Endodermal cell (in vitro differentiated cells): ENCODE measurements around the gene CTPS2. TPM values are rescaled to one million over a fixed set of nuclear protein-coding genes. Genes with fewer than 3 reads are reported as not detected.

ENCODE experiments used
- DNase-seq: peaks from one replicate; pipeline ENCODE4 v3.0.0-alpha.2; 2017
- H3K27ac ChIP-seq: 2 replicates; pipeline ENCODE4 v1.5.1; 2013; ENCODE audit warnings: mild to moderate bottlenecking, low read depth, low read length, moderate library complexity
- H3K27me3 ChIP-seq: 2 replicates; pipeline ENCODE4 v1.6.1; 2013; ENCODE audit warnings: mild to moderate bottlenecking, low read length, moderate library complexity; ENCODE audit not compliant: insufficient read depth, control insufficient read depth, poor library complexity, severe bottlenecking
- H3K36me3 ChIP-seq: 2 replicates; pipeline ENCODE4 v1.7.0; 2013; ENCODE audit warnings: mild to moderate bottlenecking, low read length, moderate library complexity; ENCODE audit not compliant: control insufficient read depth, insufficient read depth
- H3K4me1 ChIP-seq: one replicate; pipeline ENCODE4 v1.7.0; 2013; ENCODE audit warnings: low read length; ENCODE audit not compliant: control insufficient read depth, insufficient read depth
- H3K4me3 ChIP-seq: 2 replicates; pipeline ENCODE4 v1.5.1; 2013; ENCODE audit warnings: mild to moderate bottlenecking, low read length, moderate library complexity
- H3K9ac ChIP-seq: 2 replicates; pipeline ENCODE4 v1.6.1; 2013; ENCODE audit warnings: mild to moderate bottlenecking, low read length, moderate library complexity; ENCODE audit not compliant: poor library complexity, severe bottlenecking; ENCODE audit errors: extremely low read depth
- H3K9me3 ChIP-seq: 2 replicates; pipeline ENCODE4 v1.6.1; 2013; ENCODE audit warnings: mild to moderate bottlenecking, low read length, moderate library complexity; ENCODE audit not compliant: control insufficient read depth
- H3K27ac Mint-ChIP-seq: 2 replicates; pipeline ENCODE4 v1.8.0; 2020; ENCODE audit warnings: mixed read lengths
- H3K27me3 Mint-ChIP-seq: 2 replicates; pipeline ENCODE4 v1.8.0; 2021; ENCODE audit warnings: mild to moderate bottlenecking, mixed read lengths; ENCODE audit not compliant: insufficient read depth
- H3K36me3 Mint-ChIP-seq: 2 replicates; pipeline ENCODE4 v1.8.0; 2020; ENCODE audit warnings: low read depth, mixed read lengths
- H3K4me1 Mint-ChIP-seq: 2 replicates; pipeline ENCODE4 v1.8.0; 2020; ENCODE audit warnings: mixed read lengths
- H3K4me3 Mint-ChIP-seq: 2 replicates; pipeline ENCODE4 v1.8.0; 2020; ENCODE audit warnings: mild to moderate bottlenecking, moderate library complexity, mixed read lengths
- H3K9me3 Mint-ChIP-seq: 2 replicates; pipeline ENCODE4 v1.8.0; 2020; ENCODE audit warnings: mild to moderate bottlenecking, mixed read lengths
- WGBS, 2 experiments: methylation state at CpG; one replicate each; pipeline versions ENCODE4 v1.1.5 to v1.1.7; 2013; ENCODE audit warnings: missing lambda C conversion rate in 2 of 2, mixed read lengths in 1 of 2; ENCODE audit not compliant: insufficient coverage in 1 of 2, insufficient read length in 1 of 2; 5-methylcytosine and 5-hydroxymethylcytosine counted together
- total RNA-seq, 2 donors: library from RNA; stranded (reverse); fragmentation: NEBNext Ultra II Directional in 1 of 2; extraction: Animal tissue kit (Norgen Biotek cat#: 25700) in 1 of 2; gene quantifications; 2 replicates in 1 of 2; 3 replicates in 1 of 2; pipeline ENCODE4 v1.2.1, GENCODE V29; 2021
- TF ChIP-seq, protein P1 (sequence below): fragments of 200-600 bp; sonication (generic); conservative IDR thresholded peaks from 2 replicates; pipeline ENCODE4 v1.5.0; 2021; ENCODE audit warnings: antibody characterized with exemption, mild to moderate bottlenecking

Gene CTPS2
- total RNA-seq, 2 donors from 2014 or later, result 33.5 to 71.1 TPM

DNA sequence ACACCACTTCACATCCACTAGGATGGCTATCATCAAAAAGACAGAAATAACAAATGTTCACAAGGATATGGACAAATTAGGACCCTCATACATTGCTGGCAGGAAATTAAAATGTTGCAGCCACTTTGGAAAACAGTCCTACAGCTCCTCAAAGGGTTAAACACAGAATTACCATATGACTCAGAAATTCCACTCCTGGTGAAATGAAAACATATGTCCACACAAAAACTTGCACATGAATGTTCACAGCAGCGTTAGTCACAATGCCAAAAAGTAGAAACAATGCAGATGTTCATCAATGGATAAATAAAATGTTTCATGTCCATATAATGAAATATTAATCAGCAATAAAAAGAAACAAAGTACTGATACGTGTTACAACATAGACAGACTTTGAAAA is 47.4 kb downstream of the CTPS2 start:
- Mint-ChIP-seq H3K36me3 (peaks cover 68% of the 10 kb centered on the region), H3K4me3 (no peak overlapping the region), H3K27me3 (no peaks in the 10 kb centered on the region), H3K4me1 (peaks cover 16% of the 10 kb centered on the region), H3K27ac (peak overlapping the region; percentile 2), H3K9me3 (no peaks in the 10 kb centered on the region)
- H3K27ac ChIP-seq, result no peak overlapping the region
- H3K36me3 ChIP-seq, result peaks cover 34% of the 10 kb centered on the region
- no peaks in the 10 kb centered on the region for H3K27me3 ChIP-seq
- TF ChIP-seq, protein P1, sequence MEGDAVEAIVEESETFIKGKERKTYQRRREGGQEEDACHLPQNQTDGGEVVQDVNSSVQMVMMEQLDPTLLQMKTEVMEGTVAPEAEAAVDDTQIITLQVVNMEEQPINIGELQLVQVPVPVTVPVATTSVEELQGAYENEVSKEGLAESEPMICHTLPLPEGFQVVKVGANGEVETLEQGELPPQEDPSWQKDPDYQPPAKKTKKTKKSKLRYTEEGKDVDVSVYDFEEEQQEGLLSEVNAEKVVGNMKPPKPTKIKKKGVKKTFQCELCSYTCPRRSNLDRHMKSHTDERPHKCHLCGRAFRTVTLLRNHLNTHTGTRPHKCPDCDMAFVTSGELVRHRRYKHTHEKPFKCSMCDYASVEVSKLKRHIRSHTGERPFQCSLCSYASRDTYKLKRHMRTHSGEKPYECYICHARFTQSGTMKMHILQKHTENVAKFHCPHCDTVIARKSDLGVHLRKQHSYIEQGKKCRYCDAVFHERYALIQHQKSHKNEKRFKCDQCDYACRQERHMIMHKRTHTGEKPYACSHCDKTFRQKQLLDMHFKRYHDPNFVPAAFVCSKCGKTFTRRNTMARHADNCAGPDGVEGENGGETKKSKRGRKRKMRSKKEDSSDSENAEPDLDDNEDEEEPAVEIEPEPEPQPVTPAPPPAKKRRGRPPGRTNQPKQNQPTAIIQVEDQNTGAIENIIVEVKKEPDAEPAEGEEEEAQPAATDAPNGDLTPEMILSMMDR, result no peak
- H3K4me3 ChIP-seq, result no peak overlapping the region
- DNase-seq, result no peak
- H3K9me3 ChIP-seq, result no peaks in the 10 kb centered on the region
- no CpG with 5 or more reads among the region's 2 CpGs for WGBS, 2 experiments
- no peak overlapping the region for H3K9ac ChIP-seq
- H3K4me1 ChIP-seq, result no peaks in the 10 kb centered on the region

DNA sequence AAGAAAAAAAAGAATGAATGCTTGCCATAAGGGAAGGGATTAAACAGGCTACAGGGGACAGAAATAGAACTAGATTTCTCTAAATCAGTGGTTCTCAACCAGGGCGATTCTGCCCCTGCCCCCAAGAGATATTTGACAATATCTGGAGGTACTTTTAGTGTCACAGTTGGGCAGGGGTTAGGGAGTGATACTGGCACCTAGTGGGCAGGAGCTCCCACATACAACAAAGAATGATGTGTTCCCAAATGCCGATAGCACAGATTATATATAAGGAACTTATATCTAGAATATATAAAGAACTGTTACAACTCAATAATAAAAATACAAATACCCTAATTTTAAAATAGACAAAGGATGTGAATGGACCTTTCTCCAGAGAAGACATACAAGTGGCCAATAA is 47.8 kb downstream of the CTPS2 start:
- no peak overlapping the region for H3K27ac ChIP-seq
- no peaks in the 10 kb centered on the region for H3K27me3 ChIP-seq
- TF ChIP-seq, protein P1, result peak; percentile 63
- 75% methylated on average over 1 of the region's 2 CpGs; no CpG with 5 or more reads in 1 of the 2 experiments for WGBS, 2 experiments
- DNase-seq, result no peak
- no peak overlapping the region for H3K4me3 ChIP-seq
- no peaks in the 10 kb centered on the region for H3K27me3 Mint-ChIP-seq
- H3K9ac ChIP-seq, result no peak overlapping the region
- H3K4me1 ChIP-seq, result no peaks in the 10 kb centered on the region
- H3K4me1 Mint-ChIP-seq, result peaks cover 16% of the 10 kb centered on the region
- H3K27ac Mint-ChIP-seq, result no peak overlapping the region
- no peaks in the 10 kb centered on the region for H3K9me3 Mint-ChIP-seq
- H3K36me3 Mint-ChIP-seq, result peaks cover 68% of the 10 kb centered on the region
- H3K9me3 ChIP-seq, result no peaks in the 10 kb centered on the region
- H3K36me3 ChIP-seq, result peaks cover 33% of the 10 kb centered on the region
- H3K4me3 Mint-ChIP-seq, result no peak overlapping the region

DNA sequence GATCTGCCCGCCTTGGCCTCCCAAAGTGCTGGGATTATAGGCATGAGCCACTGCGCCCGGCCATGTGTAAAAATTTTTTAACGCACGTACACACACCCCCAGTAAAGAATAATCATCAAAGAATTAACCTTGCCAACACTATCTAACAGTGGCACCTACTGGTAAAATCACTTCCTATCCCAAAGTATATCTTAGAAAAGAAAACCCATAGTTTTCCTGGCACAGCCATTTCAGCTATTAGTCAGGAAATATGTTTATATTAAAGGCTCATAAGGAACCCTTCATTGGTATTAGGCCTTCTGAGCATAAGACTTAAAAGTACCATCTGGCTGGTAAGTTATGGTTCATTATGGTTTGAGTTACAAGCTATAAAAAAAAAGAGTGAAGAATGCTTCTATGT is 48.4 kb downstream of the CTPS2 start:
- H3K4me3 Mint-ChIP-seq, result no peak overlapping the region
- no peak overlapping the region for H3K4me3 ChIP-seq
- H3K27me3 Mint-ChIP-seq, result no peaks in the 10 kb centered on the region
- DNase-seq, result no peak
- no peak overlapping the region for H3K27ac ChIP-seq
- peaks cover 69% of the 10 kb centered on the region for H3K36me3 Mint-ChIP-seq
- H3K9me3 ChIP-seq, result no peaks in the 10 kb centered on the region
- peaks cover 16% of the 10 kb centered on the region for H3K4me1 Mint-ChIP-seq
- peaks cover 33% of the 10 kb centered on the region for H3K36me3 ChIP-seq
- H3K4me1 ChIP-seq, result no peaks in the 10 kb centered on the region
- no peaks in the 10 kb centered on the region for H3K27me3 ChIP-seq
- TF ChIP-seq, protein P1, result no peak
- H3K9me3 Mint-ChIP-seq, result no peaks in the 10 kb centered on the region
- WGBS, 2 experiments, result 97% methylated on average over 5 of the region's 5 CpGs; no CpG with 5 or more reads in 1 of the 2 experiments
- H3K9ac ChIP-seq, result no peak overlapping the region
- no peak overlapping the region for H3K27ac Mint-ChIP-seq
